Duodenal mucosa (tissue), 2 donors: Measurements from ENCODE around the gene NPC1L1.
A peak's percentile ranks its signal among the peaks of the same experiment; 100 is the strongest.

Experiments
- H3K27ac ChIP-seq: one replicate; pipeline ENCODE4 v1.7.0; 2013; ENCODE audit warnings: low read depth, low read length
- H3K27me3 ChIP-seq, 2 donors: one replicate each; pipeline ENCODE4 v1.7.0; 2013; ENCODE audit warnings: low read length in 2 of 2, control low read depth in 1 of 2; ENCODE audit not compliant: insufficient read depth in 2 of 2, control insufficient read depth in 1 of 2
- H3K36me3 ChIP-seq, 2 donors: one replicate each; pipeline ENCODE4 v1.7.0; 2013; ENCODE audit warnings: low read length in 2 of 2, control low read depth in 1 of 2; ENCODE audit not compliant: insufficient read depth in 2 of 2, control insufficient read depth in 1 of 2
- H3K4me1 ChIP-seq, 2 donors: one replicate each; pipeline ENCODE4 v1.7.0; 2013; ENCODE audit warnings: low read length in 2 of 2, control low read depth in 1 of 2; ENCODE audit not compliant: insufficient read depth in 2 of 2, control insufficient read depth in 1 of 2
- H3K4me3 ChIP-seq, 2 donors: one replicate each; pipeline ENCODE4 v1.7.0; 2013; ENCODE audit warnings: low read length in 2 of 2, low read depth in 1 of 2
- H3K9ac ChIP-seq, 2 donors: one replicate each; pipeline ENCODE4 v1.7.0; 2013; ENCODE audit warnings: low read length in 2 of 2, low read depth in 1 of 2
- H3K9me3 ChIP-seq, 2 donors: one replicate each; pipeline ENCODE4 v1.7.0; 2013; ENCODE audit warnings: low read length in 2 of 2, control low read depth in 1 of 2; ENCODE audit not compliant: control insufficient read depth in 1 of 2

The NPC1L1 gene

GRCh38 chr7:44541028-44541869 is at the start of gene NPC1L1:
TSS of gene NPC1L1 (minus strand) at chr7:44541330. CDS start at chr7:44541259, 71 bp downstream.
- Histone ChIP-seq H3K9me3 (no peaks in the 10 kb centered on the region), H3K4me3 (peak within 1 kb of the TSS; percentile 70 to 75), H3K4me1 (peaks cover 36 to 53% of the 10 kb centered on the region in 2 donors), H3K27ac (peak within 1 kb of the TSS; percentile 74), H3K9ac (peak within 1 kb of the TSS; percentile 86 to 87), H3K27me3 (no peaks in the 10 kb centered on the region), H3K36me3 (peaks cover 0 to 9% of the 10 kb centered on the region in 2 donors)

GRCh38 chr7:44590910-44591309 is 49.8 kb upstream of the NPC1L1 start:
- no peak overlapping the region for H3K9ac ChIP-seq

GRCh38 chr7:44587843-44588711 is 46.9 kb upstream of the NPC1L1 start:
- no peaks in the 10 kb centered on the region for H3K36me3 ChIP-seq
- no peaks in the 10 kb centered on the region for H3K27me3 ChIP-seq
- H3K4me1 ChIP-seq, result peaks cover 0 to 2% of the 10 kb centered on the region in 2 donors
- peak overlapping the region in 1 of 2 donors; percentile 7 for H3K9ac ChIP-seq
- H3K9me3 ChIP-seq, result no peaks in the 10 kb centered on the region
- H3K27ac ChIP-seq, result no peak overlapping the region
- H3K4me3 ChIP-seq, result no peak overlapping the region

More at GRCh38 chr7:44590910-44591309, 49.8 kb upstream of the NPC1L1 start:
- Histone ChIP-seq H3K36me3 (no peaks in the 10 kb centered on the region), H3K27ac (no peak overlapping the region), H3K9me3 (no peaks in the 10 kb centered on the region), H3K27me3 (no peaks in the 10 kb centered on the region), H3K4me1 (no peaks in the 10 kb centered on the region), H3K4me3 (no peak overlapping the region)

GRCh38 chr7:44583146-44583865 is 42.2 kb upstream of the NPC1L1 start:
- no peaks in the 10 kb centered on the region for H3K9me3 ChIP-seq
- peak overlapping the region; percentile 97 for H3K27ac ChIP-seq
- H3K36me3 ChIP-seq, result peaks cover 17 to 24% of the 10 kb centered on the region in 2 donors
- H3K27me3 ChIP-seq, result no peaks in the 10 kb centered on the region
- peak overlapping the region; percentile 68 to 91 for H3K4me3 ChIP-seq
- peak overlapping the region; percentile 73 to 93 for H3K9ac ChIP-seq
- peaks cover 8 to 33% of the 10 kb centered on the region in 2 donors for H3K4me1 ChIP-seq

- H3K36me3 ChIP-seq, result peaks cover 23 to 24% of the 10 kb centered on the region in 2 donors
- peaks cover 8 to 33% of the 10 kb centered on the region in 2 donors for H3K4me1 ChIP-seq
- no peaks in the 10 kb centered on the region for H3K9me3 ChIP-seq
- H3K27me3 ChIP-seq, result no peaks in the 10 kb centered on the region
- H3K9ac ChIP-seq, result peak within 1 kb of the TSS; percentile 97 to 100
- peak within 1 kb of the TSS; percentile 96 to 98 for H3K4me3 ChIP-seq
- H3K27ac ChIP-seq, result peak within 1 kb of the TSS; percentile 97
These were observed 40.9 kb upstream of the NPC1L1 start, which contains the start of gene TMED4 for GRCh38 chr7:44581879-44582603. TSS of gene TMED4 (minus strand) at chr7:44582231. CDS start at chr7:44582206, 25 bp downstream.

GRCh38 chr7:44580945-44581878 is 40.1 kb upstream of the NPC1L1 start:
- peak overlapping the region; percentile 96 to 98 for H3K4me3 ChIP-seq
- H3K36me3 ChIP-seq, result peaks cover 26% of the 10 kb centered on the region in 2 donors
- peak overlapping the region; percentile 97 to 100 for H3K9ac ChIP-seq
- H3K27me3 ChIP-seq, result no peaks in the 10 kb centered on the region
- H3K9me3 ChIP-seq, result no peaks in the 10 kb centered on the region
- H3K27ac ChIP-seq, result peak overlapping the region; percentile 97
- H3K4me1 ChIP-seq, result peaks cover 8 to 33% of the 10 kb centered on the region in 2 donors

- Histone ChIP-seq H3K4me1 (peaks cover 32 to 54% of the 10 kb centered on the region in 2 donors), H3K4me3 (no peak overlapping the region), H3K27me3 (no peaks in the 10 kb centered on the region), H3K9ac (no peak overlapping the region), H3K9me3 (no peaks in the 10 kb centered on the region), H3K36me3 (peaks cover 37 to 48% of the 10 kb centered on the region in 2 donors), H3K27ac (no peak overlapping the region)
These were observed 35.1 kb upstream of the NPC1L1 start for GRCh38 chr7:44576228-44576627.

GRCh38 chr7:44575054-44575453 is 33.9 kb upstream of the NPC1L1 start:
- Histone ChIP-seq H3K9ac (peak overlapping the region; percentile 89 to 92), H3K36me3 (peaks cover 37 to 60% of the 10 kb centered on the region in 2 donors), H3K4me3 (peak overlapping the region; percentile 95 to 99)

More at GRCh38 chr7:44575054-44575453, 33.9 kb upstream of the NPC1L1 start:
- Histone ChIP-seq H3K27me3 (no peaks in the 10 kb centered on the region), H3K27ac (no peak overlapping the region), H3K4me1 (peaks cover 24 to 44% of the 10 kb centered on the region in 2 donors), H3K9me3 (no peaks in the 10 kb centered on the region)
